A549 (cell line): ENCODE data around the gene KIAA1755. TPM values are rescaled to one million over a fixed set of nuclear protein-coding genes. Genes with fewer than 3 reads are reported as not detected.

Source experiments
- ATAC-seq, 2 experiments: fragments of 200-7000 bp in 1 of 2; fragments of >200 bp in 1 of 2; cut with Nextera tagmentation in 1 of 2; cut with Tn5 transposase in 1 of 2; 3 replicates each; pipeline versions ENCODE4 v1.8.0 to v1.9.1; 2018 to 2020; ENCODE audit warnings: mild to moderate bottlenecking in 1 of 2, moderate library complexity in 1 of 2
- CTCF ChIA-PET: fragments of 300-600 bp; sonication (Branson Sonifier 250); formaldehyde crosslinking; extraction: SDS; loops from one replicate; lab custom pipeline; 2021; ENCODE audit warnings: antibody characterized with exemption, inconsistent platforms; lab: Yijun Ruan, JAX
- POLR2A ChIA-PET: fragments of 350-600 bp; formaldehyde crosslinking; extraction: SDS; loops from one replicate; lab custom pipeline; 2021; ENCODE audit warnings: antibody characterized with exemption, inconsistent platforms; lab: Yijun Ruan, JAX
- DNase-seq, 2 experiments: peaks; one replicate each; pipeline versions ENCODE4 v3.0.0 to v3.0.0-alpha.2; 2011 to 2016; ENCODE audit warnings: low read depth in 1 of 2, low spot score in 1 of 2
- FAIRE-seq: peaks from 2 replicates; lab custom pipeline; 2011; peaks lifted over from hg19 to GRCh38; lab: Jason Lieb, UNC
- H3K27ac ChIP-seq, 2 experiments: fragments of >200 bp; sonication (Bioruptor Twin); formaldehyde crosslinking; 3 replicates each; pipeline ENCODE4 v1.5.1; 2016 to 2017
- H3K4me1 ChIP-seq: fragments of >200 bp; sonication (Bioruptor Twin); formaldehyde crosslinking; 3 replicates; pipeline ENCODE4 v1.6.1; 2016
- H3K4me2 ChIP-seq: fragments of >200 bp; sonication (Bioruptor Twin); formaldehyde crosslinking; 3 replicates; pipeline ENCODE4 v1.6.1; 2016
- H3K4me3 ChIP-seq: fragments of >200 bp; sonication (Bioruptor Twin); formaldehyde crosslinking; 3 replicates; pipeline ENCODE4 v1.5.1; 2016
- H3K9me3 ChIP-seq: fragments of >200 bp; sonication (Bioruptor Twin); formaldehyde crosslinking; 3 replicates; pipeline ENCODE4 v1.6.1; 2016
- BHLHE40 ChIP-seq: IDR thresholded peaks from 2 replicates; pipeline ENCODE4 v1.6.1; 2012; ENCODE audit warnings: low read depth, low read length, inconsistent platforms
- CBX2 ChIP-seq: fragments of 200-600 bp; sonication (generic); IDR thresholded peaks from 2 replicates; pipeline ENCODE4 v1.6.1; 2016; ENCODE audit warnings: low read depth, mild to moderate bottlenecking, borderline replicate concordance
- CBX8 ChIP-seq: fragments of 200-600 bp; sonication (generic); IDR thresholded peaks from 2 replicates; pipeline ENCODE4 v1.6.1; 2016
- CHD2 ChIP-seq: fragments of 150-350 bp; IDR thresholded peaks from 2 replicates; pipeline ENCODE4 v1.6.1; 2014; ENCODE audit warnings: low read length; ENCODE audit not compliant: partially characterized antibody
- ESRRA ChIP-seq: fragments of 150-350 bp; IDR thresholded peaks from 2 replicates; pipeline ENCODE4 v1.6.1; 2014; ENCODE audit warnings: mild to moderate bottlenecking, low read length, borderline replicate concordance
- FOXS1 ChIP-seq: fragments of 250-450 bp; sonication (Bioruptor Pico); IDR thresholded peaks from 2 replicates; pipeline ENCODE4 v1.5.0; 2020; ENCODE audit warnings: mild to moderate bottlenecking, moderate library complexity
- GATA3 ChIP-seq: IDR thresholded peaks from 2 replicates; pipeline ENCODE4 v1.6.1; 2012; ENCODE audit warnings: borderline replicate concordance
- HEYL ChIP-seq: fragments of 250-450 bp; sonication (Bioruptor Pico); IDR thresholded peaks from 2 replicates; pipeline ENCODE4 v1.8.0; 2021; ENCODE audit warnings: mild to moderate bottlenecking, moderate library complexity
- HOXB5 ChIP-seq: fragments of 250-450 bp; sonication (Bioruptor Pico); IDR thresholded peaks from 2 replicates; pipeline ENCODE4 v1.5.0; 2020; ENCODE audit warnings: mild to moderate bottlenecking, moderate library complexity
- KDM1A ChIP-seq: fragments of 200-600 bp; sonication (generic); IDR thresholded peaks from 2 replicates; pipeline ENCODE4 v1.6.1; 2016; ENCODE audit warnings: low read depth, mild to moderate bottlenecking
- MAFK ChIP-seq: fragments of 450-650 bp; IDR thresholded peaks from 2 replicates; pipeline ENCODE4 v1.6.1; 2014; ENCODE audit not compliant: partially characterized antibody
- NFE2L2 ChIP-seq: fragments of 150-350 bp; conservative IDR thresholded peaks from 2 replicates; pipeline ENCODE4 v1.6.1; 2014; ENCODE audit warnings: low read length
- NR3C1 ChIP-seq: fragments of >200 bp; sonication (Bioruptor Twin); formaldehyde crosslinking; IDR thresholded peaks from 3 replicates; pipeline ENCODE4 v1.6.1; 2017
- RAD21 ChIP-seq, 2 experiments: fragments of >200 bp in 1 of 2; sonication (Bioruptor Twin) in 1 of 2; formaldehyde crosslinking in 1 of 2; IDR thresholded peaks in 1 of 2; conservative IDR thresholded peaks in 1 of 2; 2 replicates in 1 of 2; 3 replicates in 1 of 2; pipeline ENCODE4 v1.6.1; 2012 to 2018; ENCODE audit warnings: inconsistent platforms in 1 of 2
- RFX5 ChIP-seq: fragments of 450-650 bp; IDR thresholded peaks from 2 replicates; pipeline ENCODE4 v1.7.1; 2014; ENCODE audit warnings: antibody characterized with exemption, mild to moderate bottlenecking, moderate library complexity
- SMC3 ChIP-seq: fragments of >200 bp; sonication (Bioruptor Twin); formaldehyde crosslinking; IDR thresholded peaks from 3 replicates; pipeline ENCODE4 v1.6.1; 2018; ENCODE audit warnings: inconsistent platforms
- SREBF2 ChIP-seq: fragments of 450-650 bp; IDR thresholded peaks from 2 replicates; pipeline ENCODE4 v1.6.1; 2014; ENCODE audit warnings: mild to moderate bottlenecking, moderate library complexity
- TFCP2L1 ChIP-seq: fragments of 250-450 bp; sonication (Bioruptor Pico); IDR thresholded peaks from 2 replicates; pipeline ENCODE4 v1.5.0; 2021; ENCODE audit warnings: mild to moderate bottlenecking
- TP53 ChIP-seq: fragments of 250-450 bp; sonication (Bioruptor Pico); IDR thresholded peaks from 2 replicates; pipeline ENCODE4 v1.5.0; 2021; ENCODE audit warnings: mild to moderate bottlenecking, moderate library complexity
- ZSCAN20 ChIP-seq: fragments of 250-450 bp; sonication (Bioruptor Pico); IDR thresholded peaks from 2 replicates; pipeline ENCODE4 v1.8.0; 2022; ENCODE audit warnings: mild to moderate bottlenecking, moderate library complexity
- WGBS: methylation state at CpG from one replicate; pipeline ENCODE4 v1.1.6; 2017; ENCODE audit errors: missing lambda C conversion rate; 5-methylcytosine and 5-hydroxymethylcytosine counted together
- polyA plus RNA-seq, 4 experiments: library from polyadenylated mRNA; depleted of rRNA in 3 of 4; stranded (reverse); fragments of >200 nt; fragmentation: RNase III in 1 of 4; extraction: RNeasy Plus Mini Kit Qiagen cat#74134 plus additional on column Dnase treatment in 1 of 4; gene quantifications; 2 replicates in 3 of 4; 3 replicates in 1 of 4; pipeline ENCODE4 v1.2.3, GENCODE V29; 2011 to 2017
- TF ChIP-seq, protein P1 (sequence below): fragments of 250-450 bp; sonication (Bioruptor Pico); IDR thresholded peaks from 2 replicates; pipeline ENCODE4 v1.5.0; 2020; ENCODE audit warnings: low read depth, mild to moderate bottlenecking, moderate library complexity
- TF ChIP-seq, protein P2 (sequence below): fragments of >200 bp; sonication (Bioruptor Twin); formaldehyde crosslinking; IDR thresholded peaks from 3 replicates; pipeline ENCODE4 v1.5.1; 2016
- TF ChIP-seq, protein P3 (sequence below): IDR thresholded peaks from 2 replicates; pipeline ENCODE4 v1.6.1; 2012

KIAA1755 gene
- polyA plus RNA-seq, 2 of the 4 experiments (the other 2 are of a cell fraction) = 0.04 to 0.21 TPM

DNA sequence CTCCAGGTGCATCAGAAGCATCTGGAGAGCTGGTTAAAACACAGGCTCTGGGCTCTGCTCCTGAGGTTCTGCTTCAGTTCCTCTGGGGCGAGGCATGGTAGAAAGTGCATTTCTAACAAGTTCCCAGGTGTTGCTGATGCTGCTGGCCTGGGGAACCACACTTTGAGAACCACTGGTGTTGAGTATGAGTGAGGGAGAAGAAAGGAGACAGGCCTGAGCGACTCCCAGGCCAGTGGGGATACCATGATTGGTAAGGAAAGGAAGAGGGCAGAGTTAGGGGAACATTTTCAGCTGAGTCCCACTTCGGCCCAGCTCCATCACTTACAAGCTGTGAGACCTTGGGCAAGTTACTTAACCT, 36.8 kb downstream of the KIAA1755 start:
- peaks cover 28% of the 10 kb centered on the region for H3K4me1 ChIP-seq
- no peak overlapping the region for H3K4me2 ChIP-seq
- TF ChIP-seq RFX5 (no peak), ESRRA (no peak), HEYL (no peak), GATA3 (no peak)
- TF ChIP-seq, protein P1, sequence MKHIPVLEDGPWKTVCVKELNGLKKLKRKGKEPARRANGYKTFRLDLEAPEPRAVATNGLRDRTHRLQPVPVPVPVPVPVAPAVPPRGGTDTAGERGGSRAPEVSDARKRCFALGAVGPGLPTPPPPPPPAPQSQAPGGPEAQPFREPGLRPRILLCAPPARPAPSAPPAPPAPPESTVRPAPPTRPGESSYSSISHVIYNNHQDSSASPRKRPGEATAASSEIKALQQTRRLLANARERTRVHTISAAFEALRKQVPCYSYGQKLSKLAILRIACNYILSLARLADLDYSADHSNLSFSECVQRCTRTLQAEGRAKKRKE (CRISPR knock-in tag) = no peak
- ATAC-seq (no peak), DNase-seq (no peak), FAIRE-seq (no peak)
- H3K27ac ChIP-seq = 0 out of 6 replicates have a peak overlapping the region, but pooled peaks of 1 of the 2 experiments have one; percentile 23
- no peaks in the 10 kb centered on the region for H3K9me3 ChIP-seq
- 51% methylated on average over 3 of the region's 3 CpGs for WGBS
- H3K4me3 ChIP-seq = no peak overlapping the region
- ChIA-PET CTCF (interaction anchor here (0.9 to 23.9 kb wide), 22 partner anchors 12 to 658 kb away, joined by 3 to 818 read pairs (median 31); partner anchors contain the start of gene TGM2), POLR2A (no interaction called here)

DNA sequence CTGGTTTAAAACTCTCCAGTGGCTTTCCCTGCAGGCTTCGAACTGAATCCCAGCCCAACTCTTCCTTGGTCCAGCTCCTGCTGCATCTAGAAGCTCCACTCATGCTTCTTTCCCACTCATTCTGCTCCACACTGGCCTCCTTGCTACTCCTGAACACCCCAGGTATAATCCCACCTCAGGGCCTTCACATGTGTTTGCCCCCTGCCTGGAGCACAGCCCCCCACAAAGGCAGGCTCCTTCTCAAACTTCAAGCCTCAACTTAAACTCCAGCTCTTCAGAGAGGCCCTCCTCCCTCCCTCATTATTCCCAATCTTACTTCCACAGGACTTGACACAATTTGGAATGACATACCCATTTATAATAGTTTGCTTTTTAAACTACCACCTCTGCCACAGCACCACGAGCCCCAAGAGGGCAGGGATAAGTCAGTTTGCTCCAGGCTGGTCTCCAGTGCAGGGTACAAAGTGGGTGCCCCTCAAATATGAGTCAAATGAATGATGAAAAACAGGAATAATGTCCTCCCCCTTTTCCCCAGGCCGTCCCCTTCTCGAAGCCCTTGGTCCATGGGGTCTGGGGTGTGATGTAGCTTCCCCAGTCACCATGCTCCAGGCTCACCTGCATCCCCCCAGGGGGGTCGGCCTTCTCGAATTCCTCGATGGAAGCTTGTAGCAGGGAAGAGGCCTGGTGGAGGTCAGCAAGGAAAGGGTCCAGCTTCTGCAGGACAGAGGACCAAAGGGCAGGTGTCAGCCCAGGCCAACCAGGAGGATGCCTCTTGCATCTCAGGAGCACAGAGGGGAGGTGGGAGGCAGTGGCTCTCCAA, 37.4 kb downstream of the KIAA1755 start:
- POLR2A ChIA-PET = no interaction called here
- ATAC-seq = no peak
- H3K27ac ChIP-seq = peak overlapping the region in 1 of 2 experiments; percentile 41; a peak in 1 of 6 replicates
- no peak for DNase-seq
- TF ChIP-seq ZSCAN20 (no peak), CHD2 (no peak), RFX5 (no peak), CBX2 (no peak), MAFK (no peak), TFCP2L1 (CRISPR knock-in tag) (no peak), SREBF2 (no peak), TP53 (CRISPR knock-in tag) (no peak), CBX8 (no peak)
- no peak for FAIRE-seq
- H3K4me1 ChIP-seq = peaks cover 34% of the 10 kb centered on the region
- CTCF ChIA-PET = interaction anchor here (0.8 to 23.9 kb wide), 38 partner anchors 12 to 657 kb away, joined by 3 to 818 read pairs (median 18); partner anchors contain the start of genes RPRD1B, TGM2 and TTI1
- no peaks in the 10 kb centered on the region for H3K9me3 ChIP-seq
- 31% methylated on average over 7 of the region's 7 CpGs for WGBS
- no peak overlapping the region for H3K4me2 ChIP-seq
- no peak overlapping the region for H3K4me3 ChIP-seq

DNA sequence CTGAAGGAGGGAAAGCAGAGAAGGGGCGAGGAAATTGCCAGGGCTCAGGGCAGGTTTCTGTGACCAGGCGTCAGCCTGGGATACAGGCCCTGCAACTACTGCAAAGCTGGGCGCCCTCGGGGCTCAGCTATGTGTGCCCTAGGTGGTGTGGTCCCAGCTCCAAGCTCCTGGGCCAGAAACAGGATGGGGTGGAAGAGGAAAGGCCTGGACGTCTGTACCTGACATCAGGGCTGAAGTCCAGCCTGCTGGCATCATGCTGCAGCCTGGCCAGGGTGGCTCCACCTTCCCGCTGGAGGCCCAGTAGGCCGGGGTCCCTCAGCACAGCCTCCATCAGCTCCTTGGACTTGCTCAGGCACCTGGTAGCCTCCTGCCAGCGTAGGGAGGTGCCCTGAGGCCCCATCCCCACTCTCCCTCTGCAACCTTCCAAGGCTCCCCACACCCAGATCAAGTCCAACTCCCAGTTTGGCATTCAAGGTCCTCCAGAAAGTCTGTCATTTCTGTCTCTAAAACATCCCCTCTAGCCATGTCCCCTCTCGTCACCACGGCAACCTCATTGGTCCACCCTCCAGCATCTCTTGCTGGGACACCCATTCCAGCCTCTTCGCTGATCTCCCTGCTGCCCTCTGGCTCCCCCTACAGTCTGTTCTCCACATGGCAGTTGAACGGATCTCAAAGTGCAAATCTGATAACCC, 38.2 kb downstream of the KIAA1755 start:
- ChIA-PET CTCF (interaction anchor here (0.7 to 23.9 kb wide), 63 partner anchors 12 to 660 kb away, joined by 3 to 818 read pairs (median 8); partner anchors contain the start of genes BPI, RPRD1B, TGM2 and TTI1), POLR2A (interaction anchor here (1.4 kb wide), 1 partner anchor 165 kb away, joined by 6 read pairs; no protein-coding TSS in a partner anchor)
- peaks cover 42% of the 10 kb centered on the region for H3K4me1 ChIP-seq
- ATAC-seq = peak; percentile 35 to 49; a peak in 5 of 6 replicates
- peak; percentile 67 to 84 for DNase-seq
- TF ChIP-seq NFE2L2 = no peak
- TF ChIP-seq KDM1A = peak; percentile 27; the same call in 1 of the 2 replicates
- TF ChIP-seq BHLHE40 = no peak
- no peak for TF ChIP-seq HOXB5 (CRISPR knock-in tag)
- TF ChIP-seq, protein P2, sequence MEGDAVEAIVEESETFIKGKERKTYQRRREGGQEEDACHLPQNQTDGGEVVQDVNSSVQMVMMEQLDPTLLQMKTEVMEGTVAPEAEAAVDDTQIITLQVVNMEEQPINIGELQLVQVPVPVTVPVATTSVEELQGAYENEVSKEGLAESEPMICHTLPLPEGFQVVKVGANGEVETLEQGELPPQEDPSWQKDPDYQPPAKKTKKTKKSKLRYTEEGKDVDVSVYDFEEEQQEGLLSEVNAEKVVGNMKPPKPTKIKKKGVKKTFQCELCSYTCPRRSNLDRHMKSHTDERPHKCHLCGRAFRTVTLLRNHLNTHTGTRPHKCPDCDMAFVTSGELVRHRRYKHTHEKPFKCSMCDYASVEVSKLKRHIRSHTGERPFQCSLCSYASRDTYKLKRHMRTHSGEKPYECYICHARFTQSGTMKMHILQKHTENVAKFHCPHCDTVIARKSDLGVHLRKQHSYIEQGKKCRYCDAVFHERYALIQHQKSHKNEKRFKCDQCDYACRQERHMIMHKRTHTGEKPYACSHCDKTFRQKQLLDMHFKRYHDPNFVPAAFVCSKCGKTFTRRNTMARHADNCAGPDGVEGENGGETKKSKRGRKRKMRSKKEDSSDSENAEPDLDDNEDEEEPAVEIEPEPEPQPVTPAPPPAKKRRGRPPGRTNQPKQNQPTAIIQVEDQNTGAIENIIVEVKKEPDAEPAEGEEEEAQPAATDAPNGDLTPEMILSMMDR = peak; percentile 86
- no peak for TF ChIP-seq NR3C1
- TF ChIP-seq, protein P3, sequence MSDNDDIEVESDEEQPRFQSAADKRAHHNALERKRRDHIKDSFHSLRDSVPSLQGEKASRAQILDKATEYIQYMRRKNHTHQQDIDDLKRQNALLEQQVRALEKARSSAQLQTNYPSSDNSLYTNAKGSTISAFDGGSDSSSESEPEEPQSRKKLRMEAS = 0 out of 2 replicates have a peak, but pooled peaks have one; percentile 23
- TF ChIP-seq RAD21 (conservative IDR thresholded peaks at IDR 0.05 in 1 of 2, IDR thresholded peaks at IDR 0.05 in 1 of 2) = peak; percentile 82 to 92
- TF ChIP-seq SMC3 = peak; percentile 78
- TF ChIP-seq FOXS1 (CRISPR knock-in tag) = no peak
- H3K27ac ChIP-seq = peak overlapping the region in 1 of 2 experiments; percentile 98; a peak in 4 of 6 replicates
- no peaks in the 10 kb centered on the region for H3K9me3 ChIP-seq
- no peak overlapping the region for H3K4me3 ChIP-seq
- H3K4me2 ChIP-seq = no peak overlapping the region
- 44% methylated on average over 10 of the region's 12 CpGs for WGBS
- FAIRE-seq = no peak
